Measurements from ENCODE around the gene PLEKHA7.

Gene PLEKHA7

DNA sequence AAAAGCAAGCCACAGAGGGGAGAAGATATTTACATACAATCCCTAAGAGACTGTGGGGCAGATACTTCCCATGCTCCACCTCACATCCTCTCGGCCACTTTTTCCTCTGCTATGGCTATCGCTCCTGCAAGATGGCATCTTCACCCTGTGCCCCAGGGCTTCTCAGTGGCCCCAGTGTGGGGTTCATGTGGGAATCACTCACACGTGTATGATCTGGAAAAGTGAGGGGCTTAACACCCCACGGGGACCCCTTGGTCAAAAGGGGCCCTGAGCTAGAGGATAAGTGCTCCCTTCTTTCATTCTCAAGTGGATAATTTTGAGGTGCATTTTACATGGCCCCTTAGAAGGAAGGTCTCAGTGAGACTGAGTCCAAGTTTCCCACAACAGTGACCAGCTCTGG is 247.1 kb downstream of the PLEKHA7 start:
- H3K4me3 ChIP-seq (replicated peaks; ENCODE audit: low read depth, low read length) = no peak overlapping the region
- DNase-seq (ENCODE audit: extremely low read depth, low read depth) = no peak
- TF ChIP-seq, protein P1, sequence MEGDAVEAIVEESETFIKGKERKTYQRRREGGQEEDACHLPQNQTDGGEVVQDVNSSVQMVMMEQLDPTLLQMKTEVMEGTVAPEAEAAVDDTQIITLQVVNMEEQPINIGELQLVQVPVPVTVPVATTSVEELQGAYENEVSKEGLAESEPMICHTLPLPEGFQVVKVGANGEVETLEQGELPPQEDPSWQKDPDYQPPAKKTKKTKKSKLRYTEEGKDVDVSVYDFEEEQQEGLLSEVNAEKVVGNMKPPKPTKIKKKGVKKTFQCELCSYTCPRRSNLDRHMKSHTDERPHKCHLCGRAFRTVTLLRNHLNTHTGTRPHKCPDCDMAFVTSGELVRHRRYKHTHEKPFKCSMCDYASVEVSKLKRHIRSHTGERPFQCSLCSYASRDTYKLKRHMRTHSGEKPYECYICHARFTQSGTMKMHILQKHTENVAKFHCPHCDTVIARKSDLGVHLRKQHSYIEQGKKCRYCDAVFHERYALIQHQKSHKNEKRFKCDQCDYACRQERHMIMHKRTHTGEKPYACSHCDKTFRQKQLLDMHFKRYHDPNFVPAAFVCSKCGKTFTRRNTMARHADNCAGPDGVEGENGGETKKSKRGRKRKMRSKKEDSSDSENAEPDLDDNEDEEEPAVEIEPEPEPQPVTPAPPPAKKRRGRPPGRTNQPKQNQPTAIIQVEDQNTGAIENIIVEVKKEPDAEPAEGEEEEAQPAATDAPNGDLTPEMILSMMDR (IDR thresholded peaks at IDR 0.05; ENCODE audit: low read depth, low read length, missing control alignments) = no peak

- no peak overlapping the region for H3K4me3 ChIP-seq (replicated peaks; ENCODE audit: low read depth, low read length)
- TF ChIP-seq, protein P1 (IDR thresholded peaks at IDR 0.05; ENCODE audit: low read depth, low read length, missing control alignments) = no peak
- DNase-seq (ENCODE audit: extremely low read depth, low read depth) = no peak
Measured at GRCh38 chr11:16764888-16765287, 249.3 kb downstream of the PLEKHA7 start.

- TF ChIP-seq, protein P1 (IDR thresholded peaks at IDR 0.05; ENCODE audit: low read depth, low read length, missing control alignments) = no peak
- DNase-seq (ENCODE audit: extremely low read depth, low read depth) = no peak
- no peak overlapping the region for H3K4me3 ChIP-seq (replicated peaks; ENCODE audit: low read depth, low read length)
Measured at GRCh38 chr11:16763746-16764145, 250.5 kb downstream of the PLEKHA7 start.

GRCh38 chr11:16759857-16760508 is 254.2 kb downstream of the PLEKHA7 start:
- no peak overlapping the region for H3K4me3 ChIP-seq (replicated peaks; ENCODE audit: low read depth, low read length)
- no peak for DNase-seq (ENCODE audit: extremely low read depth, low read depth)
- TF ChIP-seq, protein P1 (IDR thresholded peaks at IDR 0.05; ENCODE audit: low read depth, low read length, missing control alignments) = no peak

- TF ChIP-seq, protein P1 (IDR thresholded peaks at IDR 0.05; ENCODE audit: low read depth, low read length, missing control alignments) = no peak
- DNase-seq (ENCODE audit: extremely low read depth, low read depth) = no peak
- H3K4me3 ChIP-seq (replicated peaks; ENCODE audit: low read depth, low read length) = no peak overlapping the region
Measured at GRCh38 chr11:16758382-16759024, 255.7 kb downstream of the PLEKHA7 start.

DNA sequence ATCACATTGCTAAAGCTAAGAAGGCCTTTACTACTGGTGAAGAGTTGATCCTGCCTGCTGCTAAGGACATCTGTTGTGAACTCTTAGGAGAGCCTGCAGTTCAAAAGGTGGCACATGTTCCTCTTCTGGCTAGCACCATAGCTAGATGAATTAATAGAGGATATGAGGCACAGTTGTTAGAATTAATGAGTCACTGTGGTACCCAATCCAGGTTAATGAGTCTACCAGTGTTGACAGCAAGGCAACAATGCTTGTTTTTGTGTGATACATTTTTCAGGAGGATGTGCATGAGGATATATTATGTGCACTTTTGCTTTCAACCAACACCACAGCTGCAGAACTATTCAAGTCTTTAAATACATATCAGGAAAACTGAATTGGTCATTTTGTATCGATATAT is 263.8 kb downstream of the PLEKHA7 start:
- TF ChIP-seq, protein P1 (IDR thresholded peaks at IDR 0.05; ENCODE audit: low read depth, low read length, missing control alignments) = no peak

More for the DNA sequence above, 263.8 kb downstream of the PLEKHA7 start:
- DNase-seq (ENCODE audit: extremely low read depth, low read depth) = no peak
- no peak overlapping the region for H3K4me3 ChIP-seq (replicated peaks; ENCODE audit: low read depth, low read length)

Measured in HFF-Myc (cell line).